H1 (cell line): ENCODE data around the gene GID4. TPM values are rescaled to one million over a fixed set of nuclear protein-coding genes. Genes with fewer than 3 reads are reported as not detected.

Experiments used
- CTCF ChIA-PET: fragments of 300-600 bp; sonication (Branson Sonifier 250); formaldehyde crosslinking; loops from one replicate; lab custom pipeline; 2021; ENCODE audit not compliant: partially characterized antibody; lab: Charles Lee
- POLR2A ChIA-PET: fragments of 300-600 bp; sonication (Branson Sonifier 250); formaldehyde crosslinking; loops from one replicate; lab custom pipeline; 2021; ENCODE audit warnings: inconsistent platforms; ENCODE audit not compliant: partially characterized antibody; lab: Charles Lee
- DNase-seq, 2 experiments: peaks; one replicate each; pipeline versions ENCODE4 v3.0.0 to v3.0.0-alpha.2; 2010 to 2022; ENCODE audit warnings: low spot score in 2 of 2, low read depth in 1 of 2, mixed read lengths in 1 of 2
- FAIRE-seq: peaks from 2 replicates; lab custom pipeline; 2011; peaks lifted over from hg19 to GRCh38; lab: Jason Lieb, UNC
- H2AFZ ChIP-seq: 2 replicates; pipeline ENCODE4 v1.8.1; 2012; ENCODE audit warnings: low read length, inconsistent platforms
- H2AK5ac ChIP-seq: 2 replicates; pipeline ENCODE4 v1.6.1; 2013; ENCODE audit warnings: low read depth, low read length
- H2BK120ac ChIP-seq: replicated peaks from 2 replicates; pipeline ENCODE3; 2013; ENCODE audit warnings: low read depth, low read length, inconsistent platforms
- H2BK12ac ChIP-seq: 2 replicates; pipeline ENCODE4 v1.6.1; 2013; ENCODE audit warnings: low read depth, low read length
- H2BK15ac ChIP-seq: 2 replicates; pipeline ENCODE4 v1.6.1; 2013; ENCODE audit warnings: low read length
- H2BK20ac ChIP-seq: 2 replicates; pipeline ENCODE4 v1.6.1; 2013; ENCODE audit warnings: low read length
- H2BK5ac ChIP-seq: 2 replicates; pipeline ENCODE4 v1.6.1; 2013; ENCODE audit warnings: low read depth, low read length
- H3K14ac ChIP-seq: 2 replicates; pipeline ENCODE4 v1.6.1; 2013; ENCODE audit warnings: inconsistent platforms; ENCODE audit not compliant: insufficient read length
- H3K18ac ChIP-seq: 2 replicates; pipeline ENCODE4 v1.6.1; 2013; ENCODE audit warnings: low read length; ENCODE audit errors: extremely low read depth
- H3K23ac ChIP-seq: 2 replicates; pipeline ENCODE4 v1.6.1; 2013; ENCODE audit warnings: inconsistent platforms; ENCODE audit not compliant: insufficient read length
- H3K23me2 ChIP-seq: 2 replicates; pipeline ENCODE4 v1.6.1; 2013; ENCODE audit warnings: low read depth, low read length
- H3K27ac ChIP-seq: 2 replicates; pipeline ENCODE4 v1.6.1; 2011; ENCODE audit warnings: low read depth, low read length, inconsistent platforms
- H3K27me3 ChIP-seq, 4 experiments: replicated peaks in 1 of 4; 1 replicate in 1 of 4; 2 replicates in 3 of 4; pipeline versions ENCODE4 v1.6.1 to v1.8.1; 2011 to 2013; ENCODE audit warnings: low read length in 3 of 4, mild to moderate bottlenecking in 3 of 4, inconsistent platforms in 2 of 4, mixed read lengths in 2 of 4, moderate library complexity in 1 of 4; ENCODE audit not compliant: control insufficient read depth in 3 of 4, insufficient read depth in 3 of 4; ENCODE audit errors: extremely low read depth in 1 of 4
- H3K36me3 ChIP-seq, 4 experiments: 2 replicates each; pipeline versions ENCODE4 v1.6.1 to v1.8.1; 2011 to 2013; ENCODE audit warnings: mild to moderate bottlenecking in 4 of 4, low read length in 3 of 4, moderate library complexity in 2 of 4, control low read depth in 1 of 4, inconsistent platforms in 1 of 4; ENCODE audit not compliant: insufficient read depth in 4 of 4, control insufficient read depth in 2 of 4
- H3K4ac ChIP-seq: replicated peaks from 2 replicates; pipeline ENCODE3; 2013; ENCODE audit warnings: low read length, low read depth, mixed read lengths, inconsistent platforms; ENCODE audit not compliant: insufficient read length
- H3K4me1 ChIP-seq, 4 experiments: replicated peaks in 1 of 4; 1 replicate in 1 of 4; 2 replicates in 3 of 4; pipeline versions ENCODE4 v1.6.1 to v1.8.1; 2011 to 2013; ENCODE audit warnings: low read length in 3 of 4, inconsistent platforms in 2 of 4, mixed read lengths in 1 of 4; ENCODE audit not compliant: insufficient read depth in 4 of 4, control insufficient read depth in 3 of 4
- H3K4me2 ChIP-seq, 2 experiments: 2 replicates each; pipeline versions ENCODE4 v1.6.1 to v1.8.1; 2011 to 2013; ENCODE audit warnings: low read depth in 2 of 2, low read length in 2 of 2, control low read depth in 1 of 2, inconsistent platforms in 1 of 2, mild to moderate bottlenecking in 1 of 2; ENCODE audit not compliant: insufficient read depth in 1 of 2
- H3K4me3 ChIP-seq, 4 experiments: fragments of 200-600, 300-600 bp in 1 of 4; sonication (generic), shearing (Covaris generic), sonication (Bioruptor Twin) in 1 of 4; 2 replicates each; pipeline versions ENCODE4 v1.5.1 to v1.8.1; 2011 to 2016; ENCODE audit warnings: low read length in 4 of 4, low read depth in 3 of 4, control low read depth in 2 of 4, inconsistent platforms in 2 of 4, mild to moderate bottlenecking in 2 of 4, mixed read lengths in 1 of 4, moderate library complexity in 1 of 4; ENCODE audit not compliant: insufficient read depth in 2 of 4; ENCODE audit errors: extremely low read depth in 1 of 4
- H3K56ac ChIP-seq: replicated peaks from 2 replicates; pipeline ENCODE3; 2013; ENCODE audit warnings: low read depth, mild to moderate bottlenecking, mixed read lengths, low read length, inconsistent platforms; ENCODE audit not compliant: insufficient read length
- H3K79me1 ChIP-seq: 2 replicates; pipeline ENCODE4 v1.6.1; 2013; ENCODE audit warnings: low read depth, low read length, control low read depth
- H3K79me2 ChIP-seq, 2 experiments: 2 replicates each; pipeline versions ENCODE4 v1.6.1 to v1.8.1; 2012 to 2013; ENCODE audit warnings: low read length in 2 of 2, mild to moderate bottlenecking in 2 of 2, inconsistent platforms in 1 of 2; ENCODE audit not compliant: insufficient read depth in 2 of 2, control insufficient read depth in 1 of 2
- H3K9ac ChIP-seq, 4 experiments: replicated peaks in 1 of 4; 1 replicate in 1 of 4; 2 replicates in 3 of 4; pipeline versions ENCODE4 v1.6.1 to v1.8.1; 2011 to 2013; ENCODE audit warnings: low read depth in 3 of 4, low read length in 3 of 4, control low read depth in 2 of 4, mild to moderate bottlenecking in 2 of 4, moderate library complexity in 2 of 4, inconsistent platforms in 1 of 4; ENCODE audit errors: extremely low read depth in 1 of 4
- H3K9me3 ChIP-seq, 2 experiments: 2 replicates each; pipeline versions ENCODE4 v1.6.1 to v1.8.1; 2012 to 2013; ENCODE audit warnings: mild to moderate bottlenecking in 2 of 2, moderate library complexity in 2 of 2, control low read depth in 1 of 2, inconsistent platforms in 1 of 2, low read depth in 1 of 2, low read length in 1 of 2, mixed read lengths in 1 of 2; ENCODE audit not compliant: insufficient read depth in 2 of 2
- H4K20me1 ChIP-seq, 2 experiments: replicated peaks in 1 of 2; 2 replicates each; pipeline versions ENCODE3 to v1.8.1; 2011 to 2013; ENCODE audit warnings: inconsistent platforms in 2 of 2, low read length in 2 of 2, mild to moderate bottlenecking in 1 of 2; ENCODE audit not compliant: insufficient read depth in 2 of 2, control insufficient read depth in 1 of 2
- H4K5ac ChIP-seq: 2 replicates; pipeline ENCODE4 v1.6.1; 2013; ENCODE audit warnings: low read length, low read depth, mixed read lengths, inconsistent platforms; ENCODE audit not compliant: insufficient read length
- H4K8ac ChIP-seq: 2 replicates; pipeline ENCODE4 v1.8.0; 2013; ENCODE audit warnings: mild to moderate bottlenecking, moderate library complexity, low read length, inconsistent platforms; ENCODE audit not compliant: insufficient read depth; ENCODE audit errors: extremely low read depth
- H4K91ac ChIP-seq: replicated peaks from 2 replicates; pipeline ENCODE3; 2013; ENCODE audit warnings: low read length, mixed read lengths, inconsistent platforms; ENCODE audit not compliant: insufficient read length
- BACH1 ChIP-seq: IDR thresholded peaks from 2 replicates; pipeline ENCODE4 v1.6.1; 2012; ENCODE audit warnings: low read length, improper control_type of control experiment
- BRCA1 ChIP-seq: IDR thresholded peaks from 2 replicates; pipeline ENCODE4 v1.6.1; 2012; ENCODE audit warnings: low read depth, low read length, improper control_type of control experiment
- NRF1 ChIP-seq: IDR thresholded peaks from 2 replicates; pipeline ENCODE4 v1.6.1; 2011; ENCODE audit warnings: mild to moderate bottlenecking, low read depth, low read length, improper control_type of control experiment
- POLR2AphosphoS5 ChIP-seq: IDR thresholded peaks from 2 replicates; pipeline ENCODE4 v1.6.1; 2011; ENCODE audit warnings: low read depth, low read length
- POU5F1 ChIP-seq: IDR thresholded peaks from 2 replicates; pipeline ENCODE4 v1.6.1; 2011; ENCODE audit warnings: low read depth, mild to moderate bottlenecking, low read length, moderate library complexity
- RAD21 ChIP-seq, 2 experiments: IDR thresholded peaks in 1 of 2; conservative IDR thresholded peaks in 1 of 2; 2 replicates each; pipeline ENCODE4 v1.6.1; 2011; ENCODE audit warnings: low read depth in 2 of 2, low read length in 2 of 2, improper control_type of control experiment in 1 of 2, inconsistent platforms in 1 of 2, mild to moderate bottlenecking in 1 of 2, moderate library complexity in 1 of 2
- SAP30 ChIP-seq: fragments of 300-600 bp; sonication (generic); IDR thresholded peaks from 2 replicates; pipeline ENCODE4 v1.7.1; 2012; ENCODE audit warnings: low read length, moderate library complexity, mild to moderate bottlenecking, inconsistent platforms; ENCODE audit not compliant: insufficient read depth, insufficient replicate concordance
- TEAD4 ChIP-seq: IDR thresholded peaks from 2 replicates; pipeline ENCODE4 v1.6.1; 2012; ENCODE audit warnings: low read depth, low read length, inconsistent platforms, mixed read lengths
- WGBS, 2 experiments: shearing (Covaris generic) in 1 of 2; methylation state at CpG; one replicate each; pipeline versions ENCODE4 v1.1.6 to v1.1.7; 2013 to 2015; ENCODE audit warnings: low lambda C conversion rate in 2 of 2, mixed read lengths in 2 of 2, inconsistent platforms in 1 of 2, low coverage in 1 of 2, missing lambda C conversion rate in 1 of 2; ENCODE audit not compliant: insufficient replicate concordance in 2 of 2, insufficient coverage in 1 of 2, insufficient read length in 1 of 2; ENCODE audit errors: extremely low coverage in 1 of 2, missing lambda C conversion rate in 1 of 2; 5-methylcytosine and 5-hydroxymethylcytosine counted together
- polyA plus RNA-seq, 7 experiments: library from polyadenylated mRNA; depleted of rRNA in 3 of 7; stranded (reverse) in 5 of 7; unstranded in 2 of 7; fragments of >200 nt in 5 of 7; fragments of 200-250 nt in 2 of 7; gene quantifications; 1 replicate in 5 of 7; 2 replicates in 1 of 7; 4 replicates in 1 of 7; pipeline versions ENCODE4 v1.2.1 to v1.2.3, GENCODE V29; 2011 to 2013; ENCODE audit warnings: missing spikeins in 2 of 7, mixed read lengths in 2 of 7
- total RNA-seq: library from RNA; stranded (reverse); fragmentation: NEBNext Ultra II Directional; extraction: Animal tissue kit (Norgen Biotek cat#: 25700); gene quantifications from 2 replicates; pipeline ENCODE4 v1.2.1, GENCODE V29; 2021

The GID4 gene
- total and polyA plus RNA-seq, 2 of the 8 experiments (the other 6 are each of a cell fraction or from before 2014, with no cell fraction given): 5.6 to 15.0 TPM

DNA sequence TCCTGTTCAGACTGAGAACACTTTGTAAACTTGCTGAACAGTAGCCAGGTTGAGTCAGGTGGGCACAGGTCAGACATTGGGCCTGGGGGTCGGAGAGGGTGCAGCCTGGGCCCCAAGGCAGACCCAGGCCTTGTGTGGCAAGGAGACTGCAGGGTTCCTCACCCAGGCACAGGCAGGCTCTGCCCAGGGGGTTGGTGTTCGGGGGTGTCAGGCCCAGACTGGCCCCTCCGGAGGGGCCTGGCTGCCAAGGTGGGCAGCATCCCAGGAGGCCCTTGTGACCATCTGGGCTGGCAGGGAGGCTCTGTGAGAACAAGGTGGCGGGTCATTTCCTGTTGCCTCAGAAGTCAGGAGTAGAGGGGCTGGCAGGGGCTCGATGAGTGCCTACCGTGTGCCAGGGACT lies 68.8 kb downstream of the GID4 start:
- no peak overlapping the region for H3K18ac ChIP-seq
- DNase-seq (no peak), FAIRE-seq (no peak)
- H3K4me2 ChIP-seq: no peak overlapping the region
- peaks cover 4 to 9% of the 10 kb centered on the region in 2 experiments for H4K20me1 ChIP-seq
- peaks cover 0 to 15% (median 5%) of the 10 kb centered on the region in 4 experiments; a peak in 3 of 8 replicates for H3K36me3 ChIP-seq
- no peak overlapping the region for H2BK12ac ChIP-seq
- no peak overlapping the region for H3K4me3 ChIP-seq
- H3K79me1 ChIP-seq: no peaks in the 10 kb centered on the region
- no peak overlapping the region for H2BK120ac ChIP-seq
- H2BK20ac ChIP-seq: no peak overlapping the region
- H3K27me3 ChIP-seq: no peaks in the 10 kb centered on the region
- H2BK15ac ChIP-seq: no peak overlapping the region
- H2AFZ ChIP-seq: no peak overlapping the region
- H3K9ac ChIP-seq: no peak overlapping the region
- CTCF ChIA-PET: no interaction called here
- no peak overlapping the region for H3K23ac ChIP-seq
- no peak overlapping the region for H4K8ac ChIP-seq
- H2AK5ac ChIP-seq: no peak overlapping the region
- no peak overlapping the region for H4K91ac ChIP-seq
- H4K5ac ChIP-seq: no peak overlapping the region
- no peak overlapping the region for H3K14ac ChIP-seq
- no peaks in the 10 kb centered on the region for H3K79me2 ChIP-seq
- H3K4ac ChIP-seq: no peak overlapping the region
- H3K56ac ChIP-seq: no peak overlapping the region
- POLR2A ChIA-PET: interaction anchor here (1.0 to 2.0 kb wide), 2 partner anchors 16 to 35 kb away, joined by 3 to 5 read pairs; no protein-coding TSS in a partner anchor
- H3K23me2 ChIP-seq: no peaks in the 10 kb centered on the region
- no peaks in the 10 kb centered on the region for H3K9me3 ChIP-seq
- WGBS, 2 experiments: 94% methylated on average over 6 of the region's 6 CpGs; no CpG with 5 or more reads in 1 of the 2 experiments
- peaks cover 0 to 7% (median 3%) of the 10 kb centered on the region in 4 experiments; a peak in 3 of 7 replicates for H3K4me1 ChIP-seq
- H3K27ac ChIP-seq: no peak overlapping the region
- H2BK5ac ChIP-seq: no peak overlapping the region
- no peak for TF ChIP-seq POU5F1
- no peak for TF ChIP-seq RAD21 (IDR thresholded peaks at IDR 0.05 in 1 of 2, conservative IDR thresholded peaks at IDR 0.05 in 1 of 2; ENCODE audit: low read depth in 2 of 2, low read length in 2 of 2)
- no peak for TF ChIP-seq NRF1
- no peak for TF ChIP-seq POLR2AphosphoS5
- TF ChIP-seq TEAD4: no peak
- TF ChIP-seq BRCA1: no peak
- no peak for TF ChIP-seq BACH1
- TF ChIP-seq SAP30: no peak
